HG03565 (cell line): ENCODE measurements around the gene C1orf146.
"Not testable (repeated sequence)": the region's sequence is repeated elsewhere in the genome, so short reads cannot be mapped to it uniquely, and the experiment has no call there.

Experiments
- ATAC-seq: cut with Tn5 transposase; IDR thresholded peaks from one replicate; pipeline ENCODE4 v1.9.1; 2021; ENCODE audit warnings: mild to moderate bottlenecking, moderate library complexity; ENCODE audit not compliant: unreplicated experiment

The C1orf146 gene, protein sequence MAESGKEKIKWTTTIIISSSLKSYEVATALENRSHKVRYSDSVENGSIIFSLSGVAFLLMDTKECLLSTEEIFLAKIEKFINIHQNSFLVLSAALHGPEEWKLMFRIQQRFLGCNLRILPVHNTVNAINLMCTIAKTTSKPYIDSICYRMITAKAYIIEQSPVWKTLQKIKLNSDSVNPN

DNA sequence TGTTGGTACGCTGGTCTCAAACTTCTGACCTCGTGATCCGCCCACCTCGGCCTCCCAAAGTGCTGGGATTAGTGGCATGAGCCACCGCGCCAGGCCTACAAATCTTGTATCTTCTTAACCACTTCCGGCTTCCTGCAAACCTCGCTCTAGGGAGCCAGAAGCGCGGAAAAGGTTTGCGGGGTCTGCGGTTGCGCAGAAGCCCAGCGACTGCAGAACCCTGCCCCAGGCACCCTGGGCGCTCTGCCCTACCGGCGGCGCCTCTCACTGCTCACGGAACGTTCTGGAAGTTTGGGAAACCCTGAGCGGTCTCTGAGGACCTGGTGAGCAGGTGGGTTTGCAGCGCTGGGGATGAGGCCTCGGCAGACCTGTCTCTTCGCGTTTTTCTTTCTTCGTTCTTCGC, at the start of gene C1orf146:
C1orf146 (plus strand) TSS at position 195 of the 400 bp plus-strand sequence. CDS start 13,506 bp downstream, outside the sequence.
- ATAC-seq = no peak

DNA sequence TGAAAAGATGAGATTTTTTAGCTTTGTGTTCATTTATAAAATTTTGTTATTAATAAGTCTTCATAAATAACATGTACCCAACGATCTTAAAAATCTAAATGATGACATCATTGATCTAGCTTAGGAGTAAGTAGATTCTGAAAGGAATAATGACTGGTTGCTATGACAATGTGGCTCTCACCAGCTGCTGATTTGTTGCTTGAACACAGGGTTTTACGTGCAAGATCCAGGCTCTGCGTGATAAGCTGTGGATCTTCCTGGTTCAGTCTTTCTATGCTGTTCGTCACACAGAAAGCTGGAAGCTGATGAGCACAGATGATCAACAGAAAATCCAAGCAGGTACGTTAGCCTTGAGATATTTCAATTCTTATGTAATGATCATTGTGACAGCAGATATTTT, 49.1 kb upstream of the C1orf146 start:
- ATAC-seq = no peak

DNA sequence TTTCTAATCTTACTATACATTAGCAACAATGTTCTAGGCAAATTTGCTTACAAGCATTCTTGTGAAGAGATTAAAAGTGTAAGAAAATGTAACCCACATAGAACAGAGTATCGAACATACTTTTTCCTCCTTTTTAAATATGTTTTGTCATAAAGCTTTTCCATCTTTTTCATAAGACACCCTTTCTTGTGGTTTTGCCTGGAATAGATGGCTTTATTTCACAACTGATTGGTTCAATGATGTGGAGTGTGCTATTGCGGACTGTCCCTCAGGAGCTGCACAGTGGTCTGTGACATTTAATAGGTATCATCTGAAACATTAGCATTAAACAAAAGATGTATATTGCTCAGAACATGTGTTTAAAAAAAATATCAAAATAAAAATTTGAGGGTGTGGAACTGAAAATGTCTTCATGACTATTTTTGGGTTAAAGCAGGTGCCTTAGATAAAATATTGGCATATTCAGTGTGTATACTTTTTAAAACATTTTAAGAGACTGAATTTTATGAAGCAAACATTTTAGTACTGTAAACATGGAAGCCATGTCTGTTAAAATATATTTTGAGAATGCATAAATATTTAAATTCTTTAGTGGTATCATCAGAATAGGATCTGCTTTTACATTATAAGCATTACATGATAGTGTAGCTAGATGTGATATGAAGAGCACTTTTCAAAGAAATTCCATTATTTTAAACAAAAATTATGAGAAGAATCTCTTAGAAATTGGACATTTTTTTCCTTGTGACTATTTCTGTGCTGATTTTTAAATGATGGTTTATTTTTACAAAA, 48.3 kb upstream of the C1orf146 start:
- ATAC-seq = no peak

DNA sequence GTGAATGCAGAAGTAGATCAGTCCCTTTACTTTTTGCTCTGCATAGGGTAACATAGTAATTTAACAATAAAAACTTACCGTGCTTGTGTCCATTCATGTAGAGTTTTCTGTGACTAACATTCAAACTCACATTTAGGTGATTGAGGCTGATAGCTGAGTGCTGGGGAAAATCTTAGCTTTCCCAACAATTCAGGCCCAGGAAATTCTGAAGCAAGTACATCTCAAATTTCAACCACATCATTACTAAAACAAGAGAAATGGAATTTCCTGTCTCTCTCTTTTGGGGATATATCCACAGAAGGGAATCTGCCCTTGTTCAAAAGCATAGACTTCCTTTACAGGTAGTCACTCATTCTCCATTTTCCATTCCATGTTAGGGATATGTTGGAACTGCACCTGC, 33.1 kb upstream of the C1orf146 start:
- no peak for ATAC-seq

DNA sequence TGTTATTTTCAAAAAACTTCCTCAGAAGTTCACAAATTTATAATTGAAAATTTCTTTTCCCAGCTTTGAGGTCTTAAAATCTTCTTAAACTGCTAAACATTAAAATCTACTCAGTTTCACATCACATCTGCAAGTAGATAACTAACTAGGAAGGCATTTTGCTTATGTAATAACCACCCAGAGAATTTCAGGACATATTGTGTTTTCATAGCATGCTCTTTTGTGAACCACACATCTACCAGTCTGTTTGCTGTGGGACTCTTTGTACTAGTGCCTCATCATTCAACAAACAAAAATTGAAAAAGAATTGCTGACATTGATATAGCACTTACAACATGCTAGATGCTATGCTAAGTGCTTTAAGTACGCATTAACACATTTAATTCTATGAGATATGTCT, 31.6 kb upstream of the C1orf146 start:
- no peak for ATAC-seq

DNA sequence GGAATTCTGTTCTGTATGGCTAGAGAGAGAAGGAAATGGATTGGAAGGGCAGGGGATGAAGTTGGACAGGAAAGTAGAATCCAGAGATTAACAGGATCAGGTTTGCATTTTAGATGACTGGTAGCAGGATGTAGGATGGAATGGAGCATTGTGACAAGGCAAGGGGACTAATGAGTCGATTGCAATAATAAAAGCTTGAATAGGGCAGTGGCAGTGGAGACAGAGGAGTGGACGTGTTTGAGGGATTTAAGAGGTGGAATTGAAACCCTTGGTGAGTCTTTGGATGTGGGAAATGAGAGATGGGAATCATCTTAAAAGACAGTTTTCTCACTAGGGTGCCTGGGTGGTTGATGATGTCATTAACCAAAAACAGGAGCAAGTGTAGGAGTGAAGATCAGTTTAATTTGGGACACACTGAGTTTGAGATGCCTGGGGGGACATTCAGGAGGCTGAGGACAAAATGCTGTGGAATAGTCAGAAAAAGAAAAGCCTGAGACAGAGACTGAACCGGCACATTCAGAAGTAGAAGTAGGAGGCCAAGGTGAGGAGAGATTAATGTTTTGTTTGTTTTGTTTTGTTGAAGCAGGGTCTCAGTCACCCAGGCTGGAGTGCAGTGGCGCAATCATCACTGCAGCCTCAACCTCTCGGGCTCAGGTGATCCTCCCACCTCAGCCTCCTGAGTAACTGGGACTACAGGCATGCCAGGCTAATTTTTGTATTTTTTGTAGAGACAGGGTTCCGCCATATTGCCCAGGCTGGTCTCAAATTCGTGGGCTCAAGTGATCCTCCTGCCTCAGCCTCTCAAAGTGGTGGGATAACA, 29.1 kb upstream of the C1orf146 start:
- ATAC-seq = no peak

DNA sequence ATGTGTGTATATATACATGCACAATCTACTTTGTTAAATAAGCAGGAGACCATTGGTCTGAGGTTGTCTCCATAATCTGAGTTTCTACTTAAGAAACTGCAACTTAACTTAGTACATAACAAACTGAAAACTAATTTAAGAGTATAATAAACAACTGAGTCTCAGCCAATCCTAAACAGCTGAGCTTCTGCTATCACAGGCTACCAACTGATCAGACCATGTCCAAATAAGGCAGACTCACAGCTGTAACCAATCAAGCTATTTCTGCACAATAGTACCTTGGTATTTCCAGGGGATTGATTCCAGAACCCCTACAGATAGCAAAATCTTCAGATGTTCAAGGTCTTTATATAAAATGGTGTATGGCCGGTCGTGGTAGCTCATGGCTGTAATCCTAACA, 26.0 kb upstream of the C1orf146 start:
- no peak for ATAC-seq

DNA sequence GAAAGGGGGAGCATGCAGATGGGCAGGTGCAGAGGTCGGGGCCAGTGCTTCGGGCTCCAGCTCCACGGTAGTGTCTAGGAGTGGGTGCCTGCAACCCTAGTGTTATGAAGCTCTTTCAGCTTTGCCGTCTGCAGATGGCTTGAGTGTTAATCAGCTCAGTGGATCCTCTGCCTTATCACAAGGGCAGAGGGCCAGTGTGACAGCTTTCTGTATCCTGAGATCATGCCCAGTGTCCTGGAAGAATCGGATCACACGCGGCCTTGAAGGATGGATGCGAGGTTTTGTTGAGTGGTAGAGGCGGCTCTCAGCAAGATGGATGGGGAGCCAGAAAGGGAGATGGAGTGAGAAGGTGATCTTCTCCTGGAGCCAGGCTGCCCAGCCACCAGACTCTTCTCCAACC, 25.5 kb upstream of the C1orf146 start:
- no peak for ATAC-seq

DNA sequence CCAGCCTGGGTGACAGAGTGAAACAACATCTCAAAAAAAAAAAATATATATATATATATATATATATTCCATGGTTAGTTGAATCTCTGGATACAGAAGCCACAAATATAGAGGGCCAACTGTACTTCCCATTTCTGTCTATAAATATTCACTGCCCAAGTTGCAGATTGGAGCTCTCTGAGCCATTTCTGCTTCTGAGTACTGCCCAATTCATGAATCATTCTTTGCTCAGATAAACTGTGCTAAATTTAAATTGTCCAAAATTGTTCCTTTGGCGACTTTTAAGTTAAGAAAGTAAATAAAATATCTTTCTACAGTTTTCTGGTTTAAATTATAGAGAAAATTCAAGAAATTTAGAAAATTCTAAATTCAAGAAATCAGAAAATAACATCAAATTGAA, 23.2 kb upstream of the C1orf146 start:
- ATAC-seq = no peak

DNA sequence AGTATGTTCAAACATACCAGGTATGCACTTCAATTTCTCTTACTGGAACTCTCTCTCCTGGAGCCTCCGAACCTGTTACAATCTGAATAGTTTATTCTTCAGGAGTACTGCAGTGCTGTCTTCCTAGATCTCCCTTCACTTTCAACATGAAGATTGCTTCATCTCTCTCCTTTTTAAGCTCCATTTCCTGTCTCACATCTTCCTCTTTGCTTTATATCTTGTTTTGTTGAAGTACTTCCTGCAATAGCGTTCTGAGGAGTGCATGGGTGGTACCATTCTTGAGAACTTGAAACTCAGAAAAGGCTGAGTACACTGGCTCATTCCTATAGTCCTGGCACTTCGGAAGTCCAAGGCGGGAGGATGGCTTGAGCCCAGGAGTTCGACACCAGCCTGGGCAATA, 15.7 kb upstream of the C1orf146 start:
- ATAC-seq = no peak

DNA sequence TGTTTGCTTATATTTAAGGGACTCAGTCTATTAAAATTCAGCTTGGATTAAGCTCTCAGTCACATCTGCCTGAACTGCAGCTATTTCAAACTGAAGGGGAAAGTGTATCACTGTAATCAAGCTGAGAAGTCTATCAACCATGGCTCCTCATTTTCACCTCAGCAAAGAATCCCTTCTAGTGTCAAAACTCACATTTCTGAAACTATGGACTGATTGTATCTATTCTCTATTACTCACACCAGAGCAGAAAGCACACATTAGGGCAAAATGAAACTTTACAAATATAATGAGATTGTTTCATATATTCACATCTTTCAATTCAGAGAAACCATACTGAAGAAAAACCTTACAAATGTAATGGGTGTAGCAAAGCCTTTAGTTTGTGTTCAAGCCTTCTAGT, 14.6 kb upstream of the C1orf146 start:
- no peak for ATAC-seq

DNA sequence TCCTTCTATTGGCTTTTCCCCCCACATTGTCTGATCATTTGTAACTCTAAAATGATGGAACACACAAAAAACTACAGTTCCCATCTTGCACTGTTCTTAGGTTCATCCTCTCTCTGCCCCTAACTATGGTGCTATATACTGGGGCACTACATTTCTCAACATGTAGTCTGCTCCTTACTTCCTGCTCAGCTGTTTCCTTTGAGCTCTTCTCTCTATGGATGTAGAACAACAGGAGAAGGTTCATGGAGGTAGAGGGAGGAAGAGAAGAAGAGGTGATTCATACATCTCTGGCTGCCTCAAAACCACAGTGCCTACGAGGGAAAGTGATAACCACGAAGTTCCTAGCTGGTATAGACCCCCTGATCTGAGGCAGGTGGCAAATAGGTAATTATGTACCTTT, 7.0 kb upstream of the C1orf146 start:
- no peak for ATAC-seq

DNA sequence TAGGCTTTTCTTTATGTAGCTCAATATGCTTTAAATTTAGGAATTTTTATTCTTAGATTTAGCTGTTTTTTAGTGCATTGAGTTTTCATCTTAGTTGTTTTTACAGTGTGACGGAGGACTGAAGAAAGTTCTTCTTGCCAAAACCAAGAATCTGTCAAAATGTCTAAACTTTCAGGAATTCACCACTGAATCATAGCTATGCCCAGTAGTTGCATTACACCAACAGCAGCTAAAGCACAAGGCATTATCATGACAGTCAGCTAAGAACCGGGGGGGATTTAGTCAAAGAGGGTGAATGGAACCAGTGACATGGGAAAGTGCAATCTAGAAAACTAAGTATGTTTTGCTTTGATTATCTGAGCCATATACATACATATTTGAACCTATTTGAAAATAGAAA, 6.5 kb upstream of the C1orf146 start:
- ATAC-seq = no peak

DNA sequence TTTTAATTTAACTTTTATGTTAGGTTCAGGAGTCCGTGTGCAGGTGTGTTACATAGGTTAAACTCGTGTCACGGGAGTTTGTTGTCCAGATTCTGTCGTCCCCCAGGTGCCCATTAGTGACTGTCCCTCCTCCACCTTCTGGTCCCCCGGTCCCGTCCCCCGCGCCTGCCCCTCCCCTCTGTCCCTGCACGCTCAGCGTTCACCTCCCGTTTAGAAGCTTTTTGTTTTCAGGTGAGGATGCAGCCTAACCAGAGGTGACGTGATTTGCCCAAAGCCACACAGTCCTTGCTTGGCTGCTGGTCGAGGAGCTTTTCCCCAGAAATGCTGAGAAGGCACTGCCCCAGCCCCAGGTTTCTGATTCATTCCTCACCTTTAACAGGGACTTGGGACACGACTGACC, 844 bp downstream of the C1orf146 start:
- ATAC-seq = no peak

DNA sequence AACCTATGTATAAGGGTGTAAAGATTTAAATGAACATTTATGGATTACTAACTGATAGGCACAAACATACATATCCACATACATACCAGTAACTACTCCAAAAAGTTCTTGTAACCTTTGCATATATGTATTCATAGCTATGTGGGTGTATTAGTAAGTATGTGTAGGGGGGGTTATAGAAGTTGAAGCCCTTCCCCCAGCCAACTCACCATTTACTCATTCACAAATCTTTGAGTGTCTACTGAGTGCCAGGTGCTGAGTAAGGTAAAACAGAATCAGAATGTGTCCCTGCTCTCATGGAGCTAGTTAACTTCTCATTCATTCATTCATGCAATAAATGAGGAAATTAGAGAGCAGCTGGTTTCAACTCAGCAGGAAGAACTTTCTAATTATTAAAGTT, 1.3 kb downstream of the C1orf146 start:
- ATAC-seq = no peak

DNA sequence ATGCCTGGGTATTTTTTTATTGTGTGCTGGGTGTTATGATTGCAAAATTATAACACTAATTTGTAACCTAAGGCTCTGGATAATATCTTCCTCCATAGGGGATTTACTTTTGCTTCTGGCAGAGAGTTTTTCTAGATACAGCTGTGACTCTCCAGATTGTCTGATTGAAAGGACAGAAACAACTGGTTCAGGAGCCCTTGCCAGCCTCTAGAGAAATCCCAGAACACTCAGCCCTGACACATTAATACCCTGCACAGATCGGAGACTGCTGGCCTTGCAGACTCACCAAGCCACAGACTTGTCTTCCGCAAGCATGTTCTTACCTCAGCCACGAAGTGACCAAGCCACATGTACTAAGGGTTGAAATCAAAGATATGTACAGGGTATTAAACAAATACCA, 10.7 kb downstream of the C1orf146 start:
- ATAC-seq = no peak

DNA sequence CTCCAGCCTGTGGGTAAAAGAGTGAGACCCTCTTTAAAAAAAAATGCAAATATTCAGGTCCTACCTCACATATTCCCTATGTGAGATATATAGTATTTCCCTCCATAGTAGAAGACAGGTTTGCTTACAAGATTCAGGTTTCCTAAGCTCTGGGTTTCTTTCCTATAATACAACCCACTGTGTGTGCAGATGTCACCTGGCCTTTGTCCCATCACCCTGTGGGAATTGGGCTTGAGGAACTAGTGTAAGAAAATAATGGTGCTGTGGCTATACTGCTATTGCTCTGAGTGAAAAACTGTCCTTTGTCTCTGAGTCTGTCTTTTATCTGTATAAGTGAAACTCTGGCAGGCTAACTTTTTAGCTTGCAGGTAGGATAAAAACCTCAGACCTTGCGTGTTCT, 13.0 kb downstream of the C1orf146 start:
- no peak for ATAC-seq

DNA sequence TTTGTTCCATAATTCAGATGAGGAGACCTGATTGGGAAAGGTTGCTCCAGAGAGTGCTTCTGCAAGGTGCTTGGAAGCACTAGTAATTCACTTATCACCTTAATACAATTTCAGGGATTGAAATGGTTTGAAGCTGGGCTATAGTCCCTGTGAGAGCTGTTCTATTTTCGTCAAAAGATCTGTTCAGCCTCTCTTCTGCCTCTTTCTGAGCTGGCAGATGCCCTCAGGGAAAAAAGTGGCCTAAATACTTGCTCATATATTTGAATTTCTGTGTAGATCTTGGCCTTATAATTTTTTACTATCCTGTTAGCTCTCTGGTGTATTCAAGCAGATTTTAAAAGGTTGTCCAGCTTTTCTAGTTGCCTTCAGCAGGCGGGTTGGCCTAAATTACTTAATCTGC, 22.3 kb downstream of the C1orf146 start:
- no peak for ATAC-seq

DNA sequence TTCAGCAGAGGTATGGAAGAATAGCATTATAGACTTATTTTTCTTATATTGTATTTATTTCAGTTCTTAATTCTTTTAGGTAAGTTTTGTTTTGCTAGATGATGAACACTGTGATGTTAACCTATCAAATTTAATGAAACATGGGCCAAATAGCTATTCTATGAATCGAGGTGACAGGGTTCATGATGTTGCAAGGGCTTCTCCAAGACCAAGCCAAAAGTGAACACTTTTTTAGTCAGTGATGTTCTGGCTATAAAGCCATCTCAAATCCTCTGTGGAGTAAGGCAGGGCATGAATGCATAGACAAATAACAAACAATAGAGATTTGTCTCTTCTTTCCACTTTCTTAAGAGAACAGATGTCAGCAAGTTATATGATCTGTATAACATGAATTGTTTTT, 26.7 kb downstream of the C1orf146 start:
- no peak for ATAC-seq

DNA sequence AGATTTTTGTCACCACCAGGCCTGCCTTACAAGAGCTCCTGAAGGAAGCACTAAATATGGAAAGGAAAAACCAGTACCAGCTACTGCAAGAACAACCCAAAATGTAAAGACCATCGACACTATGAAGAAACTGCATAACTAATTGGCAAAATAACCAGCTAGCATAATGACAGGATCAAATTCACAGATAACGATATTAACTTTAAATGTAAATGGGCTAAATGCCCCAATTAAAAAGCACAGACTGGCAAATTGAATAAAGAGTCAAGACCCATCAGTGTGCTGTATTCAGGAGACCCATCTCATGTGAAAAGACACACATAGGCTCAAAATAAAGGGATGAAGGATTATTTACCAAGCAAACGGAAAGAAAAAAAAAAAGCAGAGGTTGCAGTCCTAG, 37.0 kb downstream of the C1orf146 start:
- not testable (repeated sequence) for ATAC-seq

DNA sequence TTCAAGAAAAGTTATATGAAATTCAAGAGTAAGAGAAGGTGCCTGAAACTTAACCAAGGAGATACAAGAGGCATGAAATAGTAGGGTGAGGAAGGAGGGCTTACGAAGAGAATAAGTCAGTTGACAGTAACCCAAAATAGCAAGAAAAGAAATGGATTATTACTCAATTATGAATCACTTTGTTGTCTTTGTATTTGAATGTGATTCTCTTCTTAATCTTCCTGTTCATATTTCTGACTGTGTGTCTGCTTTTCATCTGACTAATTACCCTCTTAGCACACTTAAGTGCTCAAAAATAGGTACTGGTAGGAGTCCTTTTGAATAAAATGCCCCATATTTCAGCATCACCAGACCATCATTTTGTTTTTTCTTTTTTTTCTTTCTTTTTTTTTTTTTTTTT, 41.6 kb downstream of the C1orf146 start:
- ATAC-seq = no peak

DNA sequence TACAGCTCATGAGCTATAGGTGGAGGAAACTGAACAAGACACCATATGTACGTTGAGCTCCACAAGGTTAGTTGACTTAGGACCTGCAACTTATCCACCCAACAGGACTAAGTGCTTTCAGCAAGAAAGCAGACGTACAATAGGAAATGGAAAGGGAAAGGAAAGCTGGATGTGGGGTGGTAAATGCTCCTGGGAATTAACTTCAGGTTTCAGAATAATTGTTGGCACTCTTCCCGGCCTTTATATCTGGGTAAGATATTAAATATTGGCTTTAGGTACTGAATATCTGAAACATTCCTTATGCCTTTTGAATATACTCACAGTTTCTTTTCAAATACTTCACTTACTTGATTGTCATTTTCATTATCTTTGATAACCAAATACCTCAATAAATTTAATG, 44.8 kb downstream of the C1orf146 start:
- ATAC-seq = no peak
